Right ventricle myocardium superior (tissue), 1 donor: Measurements from ENCODE around the gene TDRD9. TPM values are rescaled to one million over a fixed set of nuclear protein-coding genes. Genes with fewer than 3 reads are reported as not detected.
A peak's percentile ranks its signal among the peaks of the same experiment; 100 is the strongest.

Source experiments
- ATAC-seq: fragments of 200-7000 bp; cut with Tn5 transposase; one replicate; pipeline ENCODE4 v1.9.1; 2020; ENCODE audit warnings: mild to moderate bottlenecking; ENCODE audit not compliant: poor library complexity
- DNase-seq: peaks from one replicate; pipeline ENCODE4 v3.0.0-alpha.2; 2020
- intact Hi-C: fragments of 100-400 bp; cut with DNase I; formaldehyde crosslinking; loops from one replicate; pipeline ENCODE4 v1.11.2; 2022
- total RNA-seq: library from RNA; stranded (reverse); fragmentation: NEBNext Ultra II Directional; extraction: Animal tissue kit (Norgen Biotek cat#: 25700); gene quantifications from one replicate; pipeline ENCODE4 v1.2.1, GENCODE V29; 2021
- donor health status: DM: no; HTN: yes; CAD: no; lungs with severe emphysema.

Gene TDRD9
- total RNA-seq, 1 donor from 2014 or later: 2.7 TPM

DNA sequence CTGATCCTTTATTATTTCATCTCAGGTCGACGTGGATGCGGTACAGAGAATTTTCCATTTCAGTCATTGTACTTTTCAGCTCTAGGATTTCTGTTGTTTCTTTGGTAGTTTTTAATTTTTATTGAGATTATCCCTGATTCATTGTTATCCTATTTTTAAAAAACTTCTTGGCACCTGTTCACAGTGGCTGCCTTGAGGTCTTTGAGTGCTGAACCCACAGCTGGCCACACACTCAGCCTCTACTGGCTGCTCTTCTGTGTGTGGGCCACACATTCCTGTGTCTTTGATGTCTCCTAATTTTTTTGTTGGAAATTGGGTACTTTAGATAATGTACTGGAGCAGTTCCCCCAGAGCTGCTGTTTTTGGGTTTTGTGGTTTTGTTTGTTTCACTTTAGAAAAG lies 119.5 kb downstream of the TDRD9 start:
- ATAC-seq (no peak), DNase-seq (no peak)
- intact Hi-C loops: no loop called here

DNA sequence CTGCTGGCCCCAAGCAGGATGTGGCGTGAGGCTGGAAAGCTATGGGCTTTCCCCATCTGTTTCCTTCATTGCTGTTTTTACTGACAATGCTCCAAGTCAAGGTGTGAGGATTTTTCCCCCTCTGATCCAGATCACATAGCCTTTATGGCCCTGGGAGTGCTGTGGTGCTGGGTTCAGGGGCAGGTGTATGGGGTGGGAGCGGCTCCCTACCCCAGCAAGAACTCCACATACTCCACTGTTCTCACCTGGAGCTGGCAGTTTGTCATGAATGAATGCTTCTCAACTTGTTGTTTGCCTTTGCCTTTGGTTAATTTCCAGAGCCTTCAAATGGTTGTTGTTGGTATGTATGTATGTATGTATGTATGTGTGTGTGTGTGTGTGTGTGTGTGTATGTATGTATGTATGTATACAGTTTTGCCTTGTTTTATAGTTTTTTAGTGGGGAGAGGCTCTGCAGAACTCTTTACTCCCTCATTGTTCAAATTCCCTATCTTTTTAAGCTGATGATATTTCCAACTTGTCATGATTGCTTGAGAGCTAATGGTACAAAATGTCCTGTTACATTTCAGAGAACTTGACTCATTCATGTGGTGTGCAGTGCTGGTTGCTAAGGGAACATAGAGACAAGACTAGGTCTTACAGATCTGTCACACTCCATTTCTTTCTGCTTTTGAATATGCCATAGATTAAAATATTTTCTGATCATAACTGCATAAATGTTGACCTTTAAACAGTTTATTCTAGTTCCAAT lies 120.7 kb downstream of the TDRD9 start:
- ATAC-seq (peak; percentile 88), DNase-seq (no peak)
- intact Hi-C loops: no loop called here

DNA sequence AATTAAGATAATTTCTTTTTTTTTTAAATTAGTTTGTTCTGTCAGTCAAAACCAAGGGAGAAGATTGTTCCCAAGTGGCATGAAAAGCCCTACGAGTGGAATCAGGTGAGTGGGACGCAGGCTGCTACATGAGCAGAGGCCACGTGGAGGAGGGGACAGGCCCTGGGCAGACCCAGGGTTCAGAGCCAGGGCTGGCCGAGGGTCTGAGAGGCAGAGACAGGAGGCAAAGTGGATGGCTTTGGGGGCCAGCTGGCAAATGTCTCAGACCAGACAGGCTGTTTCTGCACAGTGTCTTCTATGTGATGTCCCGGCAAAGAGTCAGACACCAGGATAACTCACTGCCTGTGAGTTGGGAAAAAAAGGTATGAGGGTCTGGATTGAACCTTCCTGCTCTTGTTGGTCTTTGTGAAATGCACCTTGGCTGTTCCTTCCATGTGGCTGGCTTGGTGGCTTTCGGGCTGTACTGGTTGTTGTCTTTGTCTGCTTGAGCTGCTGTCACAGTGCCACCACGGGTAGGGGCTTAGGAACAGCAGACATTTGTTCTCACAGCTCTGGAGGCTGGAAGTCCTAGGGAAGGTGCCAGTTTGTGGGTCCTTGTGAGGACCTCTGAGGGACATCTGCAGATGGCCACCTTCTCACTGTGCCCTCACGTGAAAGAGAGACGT lies 121.5 kb downstream of the TDRD9 start:
- intact Hi-C loops: no loop called here
- no peak for DNase-seq
- ATAC-seq: peak; percentile 51

DNA sequence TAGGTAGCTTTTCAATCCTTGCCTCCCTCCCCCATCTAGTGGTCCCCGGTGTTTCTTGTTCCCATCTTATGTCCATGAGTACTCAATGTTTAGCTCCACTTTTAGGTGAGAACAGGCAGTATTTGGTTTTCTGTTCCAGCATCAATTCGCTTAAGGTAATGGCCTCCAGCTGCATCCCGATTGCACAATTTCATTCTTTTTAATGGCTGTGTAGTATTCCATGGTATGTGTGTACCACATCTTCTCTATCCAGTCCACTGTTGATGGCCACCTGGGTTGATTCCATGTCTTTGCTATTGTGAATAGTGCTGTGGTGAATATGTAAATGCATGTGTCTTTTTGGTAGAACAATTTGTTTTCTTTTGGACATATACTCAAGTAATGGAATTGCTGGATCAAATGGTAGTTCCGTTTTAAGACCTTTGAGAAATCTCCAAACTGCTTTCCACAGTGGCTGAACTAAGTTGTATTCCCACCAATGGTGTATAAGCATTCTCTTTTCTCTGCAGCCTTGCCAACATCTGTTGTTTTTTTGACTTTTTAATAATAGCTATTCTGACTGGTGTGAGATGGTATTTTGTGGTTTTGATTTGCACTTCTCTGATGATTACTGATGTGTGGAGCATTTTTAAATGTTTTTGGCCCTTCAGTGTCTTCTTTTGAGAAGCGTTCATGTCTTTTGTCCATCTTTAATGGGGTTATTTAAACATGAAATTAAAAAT lies 123.0 kb downstream of the TDRD9 start:
- ATAC-seq: no peak
- no peak for DNase-seq
- intact Hi-C loops: no loop called here

DNA sequence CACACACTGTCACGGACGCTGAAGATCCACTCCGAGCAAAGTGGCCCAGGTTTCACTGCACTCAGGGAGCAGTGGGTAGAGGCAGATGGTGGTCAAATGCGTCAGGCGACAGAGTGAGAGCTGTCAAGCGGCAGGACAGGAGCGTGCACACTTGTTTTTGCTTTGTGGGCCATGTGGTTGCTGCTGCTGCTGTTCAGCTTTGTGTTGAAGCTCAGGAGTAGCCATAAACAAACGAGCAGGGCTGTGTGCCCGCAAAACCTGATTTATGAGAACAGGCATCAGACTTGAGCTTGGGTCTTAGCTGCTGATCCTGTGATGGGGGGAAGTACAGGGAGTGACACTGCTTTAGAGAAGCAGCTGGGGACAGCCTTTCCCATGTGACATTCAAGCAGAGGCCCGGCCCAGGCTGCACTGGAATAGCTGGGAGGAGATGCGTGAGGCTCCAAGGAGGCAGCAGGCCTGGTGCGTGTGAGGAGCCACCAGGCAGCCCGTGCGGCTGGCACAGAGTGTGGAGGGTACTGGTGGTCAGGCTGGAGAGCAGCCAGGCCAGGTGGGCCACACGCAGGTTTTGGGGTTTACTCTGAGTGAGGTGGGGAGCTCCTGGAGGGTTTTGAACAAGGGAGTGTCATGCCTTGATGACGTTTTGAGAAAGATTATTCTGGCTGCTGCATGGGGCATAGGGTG lies 126.1 kb downstream of the TDRD9 start:
- no peak for ATAC-seq
- intact Hi-C loops: no loop called here

DNA sequence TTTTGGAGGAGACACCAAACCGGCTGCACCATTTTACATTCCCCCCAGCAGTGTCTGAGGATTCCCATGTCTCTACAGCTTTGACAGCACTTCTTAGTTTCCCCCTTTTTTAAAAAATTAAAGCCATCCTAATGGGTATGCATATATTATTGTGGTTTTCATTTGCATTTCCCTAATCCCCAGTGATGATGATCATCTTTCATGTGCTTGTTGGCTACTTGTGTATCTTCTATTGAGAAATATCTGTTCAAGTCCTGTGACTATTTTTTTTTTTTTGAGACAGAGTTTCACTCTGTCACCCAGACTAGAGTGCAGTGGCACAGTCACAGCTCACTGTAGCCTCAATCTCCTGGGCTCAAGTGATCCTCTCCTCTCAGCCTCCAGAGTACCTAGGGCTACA lies 134.0 kb downstream of the TDRD9 start:
- ATAC-seq (no peak), DNase-seq (no peak)
- intact Hi-C loops: no loop called here

More for the DNA sequence above, 126.1 kb downstream of the TDRD9 start:
- DNase-seq: no peak

DNA sequence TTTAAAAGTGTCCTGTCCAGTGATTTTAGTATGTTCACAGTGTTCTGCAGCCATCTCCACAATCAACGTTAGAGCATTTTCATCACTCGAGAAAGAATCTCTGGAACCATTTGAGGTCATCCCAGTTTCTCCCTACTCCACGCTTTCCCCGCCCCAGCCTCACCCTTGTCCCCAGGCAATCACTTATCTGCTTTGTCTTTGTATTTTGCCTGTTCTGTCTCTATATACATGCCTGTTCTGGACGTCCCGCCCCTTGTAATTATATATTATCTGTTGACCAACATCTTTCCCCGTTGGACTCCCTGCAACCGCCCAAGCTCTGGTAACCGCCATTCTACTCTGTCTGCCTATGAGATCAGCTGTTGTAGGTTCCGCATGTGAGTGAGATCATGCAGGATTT lies 135.7 kb downstream of the TDRD9 start:
- DNase-seq (no peak), ATAC-seq (no peak)
- intact Hi-C loops: no loop called here

DNA sequence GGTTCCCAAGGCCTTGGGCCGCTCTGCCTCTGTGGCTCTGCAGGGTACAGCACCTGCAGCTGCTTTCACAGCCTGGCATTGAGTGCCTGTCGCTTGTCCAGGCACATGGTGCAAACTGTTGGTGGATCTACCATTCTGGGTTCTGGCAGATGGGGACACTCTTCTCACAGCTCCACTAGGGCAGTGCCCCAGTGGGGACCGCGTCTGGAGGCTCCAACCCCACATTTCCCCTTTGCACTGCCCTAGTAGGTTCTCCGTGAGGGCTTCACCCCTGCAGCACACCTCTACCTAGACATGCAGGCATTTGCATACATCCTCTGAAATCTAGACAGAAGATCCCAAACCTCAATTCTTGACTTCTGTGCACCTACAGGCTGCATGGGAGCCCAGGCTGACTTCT lies 138.0 kb downstream of the TDRD9 start:
- ATAC-seq (no peak), DNase-seq (no peak)
- intact Hi-C loops: no loop called here

DNA sequence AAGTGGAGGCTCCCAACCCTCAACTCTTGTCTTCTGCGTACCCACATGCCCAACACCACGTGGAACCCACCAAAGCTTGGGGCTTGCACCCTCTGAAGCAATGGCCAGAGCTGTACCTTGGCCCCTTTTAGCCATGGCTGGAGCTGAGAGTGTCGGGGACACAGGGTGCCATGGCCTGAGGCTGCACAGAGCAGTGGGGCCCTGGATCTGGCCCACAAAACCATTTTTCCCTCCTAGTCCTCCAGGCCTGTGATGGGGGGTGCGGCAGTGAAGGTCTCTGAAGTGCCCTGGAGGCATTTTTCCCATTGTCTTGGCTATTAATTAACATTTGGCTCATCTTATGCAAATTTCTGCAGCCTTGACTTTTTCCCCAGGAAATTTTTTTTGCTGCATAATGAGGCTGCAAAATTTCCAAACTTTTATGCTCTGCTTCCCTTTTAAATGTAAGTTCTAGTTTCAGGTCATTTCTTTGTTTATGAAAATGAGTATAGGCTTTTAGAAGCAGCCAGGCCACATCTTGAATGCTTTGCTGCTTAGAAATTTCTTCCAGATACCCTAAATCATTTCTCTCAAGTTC lies 138.6 kb downstream of the TDRD9 start:
- no peak for ATAC-seq
- intact Hi-C loops: no loop called here
- no peak for DNase-seq

DNA sequence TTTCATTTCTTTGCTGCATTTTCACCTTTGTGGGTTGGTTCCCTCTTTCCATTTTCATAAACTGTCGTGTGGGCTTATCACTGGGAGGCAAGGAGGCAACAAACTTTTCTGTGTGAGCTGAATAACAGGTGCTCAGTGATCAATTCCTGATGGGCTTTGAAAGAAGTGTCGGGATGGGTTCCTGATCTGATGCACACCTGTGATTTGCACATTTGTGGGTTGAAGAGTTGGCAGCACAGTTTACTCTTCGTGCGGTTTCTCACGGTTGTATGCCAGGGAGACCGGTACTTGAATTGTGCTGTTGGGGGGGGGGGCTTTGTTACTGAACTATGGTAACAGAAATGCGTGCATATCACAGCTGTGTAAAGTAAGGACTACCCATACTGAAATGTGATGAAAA lies 141.3 kb downstream of the TDRD9 start:
- DNase-seq: no peak
- intact Hi-C loops: no loop called here
- no peak for ATAC-seq

DNA sequence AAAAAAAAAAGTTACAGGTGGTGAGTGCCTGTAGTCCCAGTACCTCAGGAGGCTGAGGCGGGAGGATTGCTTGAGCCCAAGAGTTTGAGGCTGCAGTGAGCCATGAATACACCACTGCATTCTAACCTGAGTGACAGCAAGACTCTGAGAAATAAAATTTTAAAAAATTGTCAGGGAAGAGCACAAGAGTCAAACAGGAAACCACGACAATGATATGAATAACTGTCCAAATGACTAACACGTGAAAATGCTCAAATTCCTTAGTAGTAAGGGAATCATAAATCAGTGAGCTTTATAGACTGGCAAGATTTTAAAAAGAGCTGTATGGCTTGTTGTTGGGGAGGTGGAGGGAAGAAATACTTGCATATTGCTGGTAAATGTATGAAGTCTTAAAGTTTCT lies 144.3 kb downstream of the TDRD9 start:
- DNase-seq (no peak), ATAC-seq (no peak)
- intact Hi-C loops: no loop called here

DNA sequence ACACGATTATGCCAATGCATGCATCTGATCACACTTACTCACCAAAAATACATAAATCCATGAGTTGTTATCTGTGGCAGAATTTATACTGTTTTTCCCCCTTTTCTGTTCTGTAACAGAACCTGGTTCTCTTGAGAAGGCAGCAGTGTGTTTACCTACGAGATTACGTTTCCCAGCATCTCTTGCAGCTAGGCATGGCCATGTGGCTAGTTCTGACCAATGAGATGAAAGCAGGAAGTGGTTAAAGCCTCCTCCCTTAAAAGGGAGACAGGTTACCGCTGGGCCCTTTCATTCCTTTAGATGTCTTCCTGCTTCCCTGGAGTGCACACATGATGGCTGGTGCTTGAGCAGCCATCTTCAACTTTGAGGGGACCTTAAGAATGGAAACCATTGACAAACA lies 145.5 kb downstream of the TDRD9 start:
- intact Hi-C loops: no loop called here
- DNase-seq (no peak), ATAC-seq (no peak)

DNA sequence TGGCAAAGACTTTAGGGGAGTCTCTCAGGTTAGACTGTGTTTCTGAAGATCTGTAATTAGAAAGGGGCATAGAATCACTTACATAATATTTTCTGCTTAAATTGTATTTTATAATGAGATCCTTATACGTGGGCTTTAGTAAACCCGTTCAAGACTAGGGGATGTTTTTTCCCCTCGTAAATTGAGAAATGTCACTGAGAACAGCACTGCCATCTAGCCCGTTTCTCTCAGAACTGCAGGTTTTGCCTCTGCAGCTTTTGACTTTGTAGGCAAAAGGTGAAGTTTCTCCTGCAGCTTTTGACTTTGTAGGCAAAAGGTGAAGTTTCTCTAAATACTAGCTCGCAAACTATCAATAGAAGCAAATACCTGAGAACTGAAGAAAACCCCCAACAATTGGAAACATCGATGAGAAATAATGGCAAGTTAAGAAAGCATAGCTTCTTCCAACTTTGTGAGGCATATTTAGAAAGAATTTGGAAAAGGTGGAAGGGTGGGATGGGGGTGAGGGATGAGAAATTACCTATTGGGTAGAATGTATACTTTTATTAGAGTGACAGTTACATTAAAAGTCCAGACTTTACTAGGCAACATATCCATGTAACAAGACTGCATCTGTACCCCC lies 147.4 kb downstream of the TDRD9 start:
- intact Hi-C loops: loop anchor here (5.0 kb wide), 1 partner anchor 487 kb away; no protein-coding TSS in a partner anchor
- no peak for ATAC-seq
- no peak for DNase-seq

DNA sequence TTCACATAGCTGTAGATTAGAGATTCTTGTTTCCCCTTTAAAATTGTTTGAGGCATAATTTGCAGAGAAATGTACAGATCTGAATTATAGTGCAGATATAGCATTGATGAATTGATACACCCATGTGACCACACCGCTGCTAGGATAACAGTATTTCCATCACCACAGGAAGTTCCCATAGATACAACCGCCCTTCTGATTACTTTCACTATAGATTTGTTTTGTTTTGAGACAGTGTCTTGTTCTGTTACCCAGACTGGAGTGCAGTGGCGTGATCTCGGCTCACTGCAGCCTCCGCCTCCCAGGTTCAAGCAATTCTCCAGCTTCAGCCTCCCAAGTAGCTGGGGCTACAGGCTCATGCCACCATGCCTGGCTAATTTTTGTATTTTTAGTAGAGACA lies 148.5 kb downstream of the TDRD9 start:
- intact Hi-C loops: loop anchor here (5.0 kb wide), 1 partner anchor 486 kb away; no protein-coding TSS in a partner anchor
- DNase-seq: no peak
- ATAC-seq: no peak

DNA sequence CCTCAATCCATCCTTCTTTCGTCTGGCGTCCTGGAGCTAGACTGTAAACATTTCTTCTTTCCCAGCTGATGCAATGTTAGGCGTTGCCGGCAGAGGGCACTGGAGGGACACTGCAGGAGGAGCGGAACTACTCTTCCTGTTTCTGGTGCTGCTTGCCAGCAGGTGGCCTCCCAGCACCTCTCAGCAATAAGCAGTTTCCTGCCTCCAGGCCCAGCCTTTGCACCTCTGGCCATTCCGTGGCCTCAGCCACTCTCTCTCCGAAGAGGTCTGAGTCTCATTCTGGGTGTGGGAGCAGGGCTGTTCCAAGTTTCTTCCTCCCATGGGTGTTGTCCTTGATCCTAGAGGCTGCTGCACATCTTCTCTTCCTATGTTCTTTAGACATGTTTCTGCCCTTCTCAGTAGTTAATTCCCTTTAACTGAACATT lies 149.8 kb downstream of the TDRD9 start:
- peak; percentile 89 for ATAC-seq
- DNase-seq: peak; percentile 89
- intact Hi-C loops: loop anchor here (1.0 to 5.0 kb wide), 2 partner anchors 53 to 484 kb away; no protein-coding TSS in a partner anchor

DNA sequence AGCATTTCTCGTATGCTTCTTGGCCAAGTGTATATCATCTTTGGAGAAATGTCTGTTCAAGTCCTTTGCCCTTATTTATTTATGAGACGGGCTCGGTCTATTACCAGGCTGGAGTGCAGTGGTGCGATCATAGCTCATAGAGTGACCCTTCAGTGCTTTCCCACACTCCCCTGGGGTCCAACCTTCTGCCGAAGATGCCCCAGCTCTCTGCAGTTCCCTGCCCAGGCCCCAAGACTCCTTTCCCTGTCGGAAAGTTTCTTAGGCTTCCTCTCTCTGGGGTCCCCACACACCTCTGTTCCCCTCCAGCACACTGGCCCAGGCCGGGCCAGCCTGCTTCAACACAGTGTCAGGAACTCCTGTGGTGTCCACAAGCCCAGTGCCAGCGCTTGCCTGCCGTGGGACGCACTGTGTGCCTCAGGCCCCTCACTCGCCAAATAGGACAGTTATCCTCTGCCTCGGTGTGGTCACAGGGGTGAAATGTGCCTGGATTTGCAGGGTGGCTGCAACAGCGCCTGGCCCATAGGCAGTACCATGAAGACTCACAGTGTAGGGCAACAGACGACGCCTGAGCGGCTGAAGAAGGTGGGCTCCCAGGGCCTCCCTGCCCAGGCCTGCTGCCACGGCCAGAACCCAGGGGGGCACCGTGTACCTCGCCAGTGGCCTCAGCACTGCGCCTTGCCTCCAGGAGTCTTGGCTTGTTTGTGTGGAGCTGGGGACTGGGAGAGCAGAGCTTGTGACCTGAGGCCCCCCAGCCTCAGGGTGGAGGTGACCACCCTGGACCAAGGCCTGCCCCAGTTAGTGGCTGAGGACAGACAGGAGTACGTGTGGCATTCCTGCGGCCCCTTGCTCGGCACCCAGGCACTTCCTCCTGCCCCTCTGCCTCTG lies 152.4 kb downstream of the TDRD9 start:
- DNase-seq (peak; percentile 40), ATAC-seq (no peak)
- intact Hi-C loops: no loop called here

DNA sequence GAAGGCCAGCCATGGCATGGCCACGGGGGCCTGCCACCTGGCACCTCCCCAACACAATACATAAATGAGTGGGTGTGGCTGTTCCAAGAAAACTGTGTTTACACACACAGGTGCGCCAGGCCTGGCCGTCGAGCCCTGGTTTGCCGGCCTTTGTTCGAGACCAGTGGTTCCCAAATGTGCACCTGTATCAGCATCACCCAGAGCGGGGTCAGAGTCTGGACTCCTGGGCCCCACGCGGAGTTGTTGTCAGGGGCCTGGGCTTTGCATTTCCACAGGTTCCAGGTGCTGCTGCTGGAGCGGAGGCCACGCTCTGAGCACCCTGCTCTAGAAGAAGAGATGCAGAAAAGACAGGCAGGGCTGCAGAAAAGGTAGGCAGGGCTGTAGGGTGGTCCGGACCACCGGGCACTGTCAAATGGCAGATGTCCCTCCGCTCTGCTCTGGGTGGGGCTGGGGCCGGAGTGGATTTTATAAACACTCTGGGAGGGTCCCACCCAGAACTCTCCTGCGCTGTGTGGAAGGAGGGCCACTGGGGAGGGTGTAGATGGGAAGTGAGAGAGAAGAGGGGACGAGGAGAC lies 153.1 kb downstream of the TDRD9 start:
- peak; percentile 39 for DNase-seq
- ATAC-seq: no peak
- intact Hi-C loops: no loop called here
